ENCODE results near the gene PPFIA1. TPM values are rescaled to one million over a fixed set of nuclear protein-coding genes. Genes with fewer than 3 reads are reported as not detected.

Gene PPFIA1
- total and polyA plus RNA-seq, 10 of the 15 experiments (the other 5 are each of a cell fraction or from before 2014, with no cell fraction given): 5.2 to 26.2 (median 15.8) TPM

DNA sequence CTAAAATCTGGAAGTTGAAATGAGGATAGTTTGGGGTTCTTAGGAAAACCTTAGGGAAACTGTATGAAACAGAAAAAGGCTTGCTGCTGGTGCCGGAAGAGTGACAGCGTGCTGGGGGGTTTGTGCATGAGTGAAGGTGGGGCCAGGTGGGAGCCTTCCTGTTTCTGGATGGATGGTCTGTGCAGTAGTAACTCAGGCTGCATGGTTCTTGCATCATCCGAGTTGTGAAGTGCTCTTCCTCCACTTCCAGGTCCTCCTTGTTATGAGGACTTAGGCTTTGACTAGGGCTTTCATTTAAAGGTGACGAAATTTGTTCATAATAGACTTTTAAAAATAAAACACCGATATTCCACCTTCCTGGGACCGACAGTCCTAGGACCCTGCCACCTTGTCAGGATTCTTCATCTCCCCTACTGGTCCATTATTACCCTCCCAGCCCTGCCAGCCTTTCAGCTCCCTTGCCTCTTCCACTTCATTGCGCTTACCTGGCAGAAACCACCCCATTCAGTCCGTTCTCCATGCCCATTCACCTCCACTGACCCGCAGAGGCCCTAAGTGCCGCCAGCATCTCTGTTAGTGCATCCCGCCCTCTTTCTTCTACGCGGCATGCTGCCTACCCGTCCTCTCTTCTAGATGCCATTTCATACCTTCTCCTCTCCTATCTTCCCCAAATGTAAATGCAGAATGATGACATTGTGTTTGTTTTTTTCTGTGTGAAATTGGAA, 47.3 kb downstream of the PPFIA1 start:
- no peaks in the 10 kb centered on the region for H3K9me3 ChIP-seq (replicated peaks; ENCODE audit: control insufficient read depth, insufficient read depth, low read length)
- no TSS peak for BruUV-seq (replicated peaks)
- FAIRE-seq (no peak), ATAC-seq (no peak), DNase-seq (ENCODE audit: low read depth, low spot score) (no peak)
- no peaks in the 10 kb centered on the region for H3K27me3 ChIP-seq (replicated peaks in 1 of 2; ENCODE audit: control insufficient read depth in 2 of 2, insufficient read depth in 2 of 2, low read length in 1 of 2)
- intact Hi-C loops (cut with micrococcal nuclease; ENCODE audit: unreplicated experiment) (no loop called here), in situ Hi-C loops (cut with MboI) (no loop called here)
- H2AFZ ChIP-seq (ENCODE audit: control insufficient read depth, low read depth, low read length): no peak overlapping the region
- SMC1A ChIA-PET (ENCODE audit: uncharacterized antibody, unreplicated experiment): no interaction called here
- WGBS (ENCODE audit: insufficient coverage, insufficient replicate concordance, low lambda C conversion rate, missing lambda C conversion rate): 89% methylated on average over 14 of the region's 14 CpGs
- peaks cover 9% of the 10 kb centered on the region for H3K4me1 ChIP-seq (ENCODE audit: control insufficient read depth, insufficient read depth, low read length)
- CTCF ChIA-PET: no interaction called here
- H3K4me2 ChIP-seq (ENCODE audit: control insufficient read depth, insufficient read depth): no peak overlapping the region
- no peaks in the 10 kb centered on the region for H4K20me1 ChIP-seq (ENCODE audit: control insufficient read depth, insufficient read depth)
- H3K36me3 ChIP-seq (ENCODE audit: control insufficient read depth in 2 of 2, insufficient read depth in 2 of 2, low read length in 1 of 2): peaks cover 1 to 3% of the 10 kb centered on the region in 2 experiments; a peak in 3 of 4 replicates
- no peak overlapping the region for H3K9ac ChIP-seq (ENCODE audit: control insufficient read depth, insufficient read depth, low read length)
- TF ChIP-seq MTA3 (IDR thresholded peaks at IDR 0.05; ENCODE audit: borderline replicate concordance, low read length) (no peak), CBX3 (IDR thresholded peaks at IDR 0.05; ENCODE audit: borderline replicate concordance, low read depth) (no peak), MYB (IDR thresholded peaks at IDR 0.05; ENCODE audit: borderline replicate concordance, low read depth, low read length) (no peak), KDM1A (IDR thresholded peaks at IDR 0.05; ENCODE audit: borderline replicate concordance) (no peak), ZNF217 (IDR thresholded peaks at IDR 0.05) (no peak), RFX5 (IDR thresholded peaks at IDR 0.05; ENCODE audit: low read depth, low read length) (no peak), CHD1 (IDR thresholded peaks at IDR 0.05; ENCODE audit: low read depth, low read length) (no peak), ATF7 (IDR thresholded peaks at IDR 0.05; ENCODE audit: low read depth) (no peak), ESRRA (IDR thresholded peaks at IDR 0.05; ENCODE audit: low read length) (no peak), SREBF1 (IDR thresholded peaks at IDR 0.05; ENCODE audit: low read length) (no peak), FOXK2 (IDR thresholded peaks at IDR 0.05) (no peak), ZNF207 (IDR thresholded peaks at IDR 0.05; ENCODE audit: borderline replicate concordance) (no peak), CHD4 (IDR thresholded peaks at IDR 0.05) (no peak), KAT2A (conservative IDR thresholded peaks at IDR 0.05; ENCODE audit: control insufficient read depth, low read depth, low read length) (no peak)
- TF ChIP-seq, protein P1, sequence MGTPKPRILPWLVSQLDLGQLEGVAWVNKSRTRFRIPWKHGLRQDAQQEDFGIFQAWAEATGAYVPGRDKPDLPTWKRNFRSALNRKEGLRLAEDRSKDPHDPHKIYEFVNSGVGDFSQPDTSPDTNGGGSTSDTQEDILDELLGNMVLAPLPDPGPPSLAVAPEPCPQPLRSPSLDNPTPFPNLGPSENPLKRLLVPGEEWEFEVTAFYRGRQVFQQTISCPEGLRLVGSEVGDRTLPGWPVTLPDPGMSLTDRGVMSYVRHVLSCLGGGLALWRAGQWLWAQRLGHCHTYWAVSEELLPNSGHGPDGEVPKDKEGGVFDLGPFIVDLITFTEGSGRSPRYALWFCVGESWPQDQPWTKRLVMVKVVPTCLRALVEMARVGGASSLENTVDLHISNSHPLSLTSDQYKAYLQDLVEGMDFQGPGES (IDR thresholded peaks at IDR 0.05): no peak
- TF ChIP-seq, protein P2, sequence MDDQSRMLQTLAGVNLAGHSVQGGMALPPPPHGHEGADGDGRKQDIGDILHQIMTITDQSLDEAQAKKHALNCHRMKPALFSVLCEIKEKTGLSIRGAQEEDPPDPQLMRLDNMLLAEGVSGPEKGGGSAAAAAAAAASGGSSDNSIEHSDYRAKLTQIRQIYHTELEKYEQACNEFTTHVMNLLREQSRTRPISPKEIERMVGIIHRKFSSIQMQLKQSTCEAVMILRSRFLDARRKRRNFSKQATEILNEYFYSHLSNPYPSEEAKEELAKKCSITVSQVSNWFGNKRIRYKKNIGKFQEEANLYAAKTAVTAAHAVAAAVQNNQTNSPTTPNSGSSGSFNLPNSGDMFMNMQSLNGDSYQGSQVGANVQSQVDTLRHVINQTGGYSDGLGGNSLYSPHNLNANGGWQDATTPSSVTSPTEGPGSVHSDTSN (IDR thresholded peaks at IDR 0.05; ENCODE audit: insufficient replicate concordance, low read depth, low read length): no peak
- TF ChIP-seq, protein P3, sequence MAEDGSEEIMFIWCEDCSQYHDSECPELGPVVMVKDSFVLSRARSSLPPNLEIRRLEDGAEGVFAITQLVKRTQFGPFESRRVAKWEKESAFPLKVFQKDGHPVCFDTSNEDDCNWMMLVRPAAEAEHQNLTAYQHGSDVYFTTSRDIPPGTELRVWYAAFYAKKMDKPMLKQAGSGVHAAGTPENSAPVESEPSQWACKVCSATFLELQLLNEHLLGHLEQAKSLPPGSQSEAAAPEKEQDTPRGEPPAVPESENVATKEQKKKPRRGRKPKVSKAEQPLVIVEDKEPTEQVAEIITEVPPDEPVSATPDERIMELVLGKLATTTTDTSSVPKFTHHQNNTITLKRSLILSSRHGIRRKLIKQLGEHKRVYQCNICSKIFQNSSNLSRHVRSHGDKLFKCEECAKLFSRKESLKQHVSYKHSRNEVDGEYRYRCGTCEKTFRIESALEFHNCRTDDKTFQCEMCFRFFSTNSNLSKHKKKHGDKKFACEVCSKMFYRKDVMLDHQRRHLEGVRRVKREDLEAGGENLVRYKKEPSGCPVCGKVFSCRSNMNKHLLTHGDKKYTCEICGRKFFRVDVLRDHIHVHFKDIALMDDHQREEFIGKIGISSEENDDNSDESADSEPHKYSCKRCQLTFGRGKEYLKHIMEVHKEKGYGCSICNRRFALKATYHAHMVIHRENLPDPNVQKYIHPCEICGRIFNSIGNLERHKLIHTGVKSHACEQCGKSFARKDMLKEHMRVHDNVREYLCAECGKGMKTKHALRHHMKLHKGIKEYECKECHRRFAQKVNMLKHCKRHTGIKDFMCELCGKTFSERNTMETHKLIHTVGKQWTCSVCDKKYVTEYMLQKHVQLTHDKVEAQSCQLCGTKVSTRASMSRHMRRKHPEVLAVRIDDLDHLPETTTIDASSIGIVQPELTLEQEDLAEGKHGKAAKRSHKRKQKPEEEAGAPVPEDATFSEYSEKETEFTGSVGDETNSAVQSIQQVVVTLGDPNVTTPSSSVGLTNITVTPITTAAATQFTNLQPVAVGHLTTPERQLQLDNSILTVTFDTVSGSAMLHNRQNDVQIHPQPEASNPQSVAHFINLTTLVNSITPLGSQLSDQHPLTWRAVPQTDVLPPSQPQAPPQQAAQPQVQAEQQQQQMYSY (CRISPR knock-in tag; IDR thresholded peaks at IDR 0.05): no peak
- RAD21 ChIA-PET (ENCODE audit: unreplicated experiment): no interaction called here
- POLR2A ChIA-PET: interaction anchor here (0.6 kb wide), 1 partner anchor 48 kb away, joined by 3 read pairs; no protein-coding TSS in a partner anchor
- peaks cover 2% of the 10 kb centered on the region for H3K79me2 ChIP-seq (ENCODE audit: control insufficient read depth, insufficient read depth, low read length)
- no peak overlapping the region for H3K27ac ChIP-seq (ENCODE audit: control insufficient read depth, insufficient read depth)
- H3K4me3 ChIP-seq: no peak overlapping the region

All from GM12878 (cell line).